IPS-20b (cell line): ENCODE results near the gene ELOF1.

Experiments used
- H3K27ac ChIP-seq: one replicate; pipeline ENCODE4 v1.5.1; 2013; ENCODE audit warnings: low read length
- H3K27me3 ChIP-seq: 2 replicates; pipeline ENCODE4 v1.6.1; 2013; ENCODE audit warnings: mild to moderate bottlenecking, low read length, inconsistent platforms; ENCODE audit not compliant: insufficient read depth
- H3K36me3 ChIP-seq: 2 replicates; pipeline ENCODE4 v1.6.1; 2013; ENCODE audit warnings: low read depth, mild to moderate bottlenecking, inconsistent platforms, low read length, moderate library complexity; ENCODE audit not compliant: insufficient read depth
- H3K4me1 ChIP-seq: 2 replicates; pipeline ENCODE4 v1.6.1; 2013; ENCODE audit warnings: mild to moderate bottlenecking, control low read depth, inconsistent platforms, low read length, moderate library complexity; ENCODE audit not compliant: insufficient read depth
- H3K4me3 ChIP-seq: 2 replicates; pipeline ENCODE4 v1.5.1; 2013; ENCODE audit warnings: mild to moderate bottlenecking, low read length, inconsistent platforms
- H3K9ac ChIP-seq: 2 replicates; pipeline ENCODE4 v1.6.1; 2013; ENCODE audit warnings: low read depth, mild to moderate bottlenecking, inconsistent platforms, low read length, moderate library complexity
- H3K9me3 ChIP-seq: 2 replicates; pipeline ENCODE4 v1.6.1; 2013; ENCODE audit warnings: mild to moderate bottlenecking, low read depth, low read length, inconsistent platforms; ENCODE audit not compliant: insufficient read depth

ELOF1 gene

DNA sequence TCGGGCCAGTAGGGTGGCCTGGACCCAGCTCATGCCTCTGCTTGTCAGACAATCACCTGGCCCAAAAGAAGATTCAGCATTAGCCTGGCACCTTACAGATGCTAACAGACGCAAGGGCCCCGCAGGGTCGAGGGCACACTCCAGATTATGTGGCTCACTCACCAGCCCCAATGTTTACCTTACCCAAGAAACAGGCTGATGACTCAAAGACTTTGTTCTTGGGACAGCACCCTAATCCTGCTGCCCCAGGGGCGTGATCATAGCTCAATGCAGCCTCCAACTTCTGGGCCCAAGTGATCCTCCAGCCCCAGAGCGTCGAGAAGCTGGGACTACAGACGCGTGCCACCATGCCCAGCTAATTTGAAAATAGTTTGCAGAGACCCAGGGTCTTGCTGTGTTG lies 39.9 kb downstream of the ELOF1 start:
- no peaks in the 10 kb centered on the region for H3K27me3 ChIP-seq
- H3K4me1 ChIP-seq, result no peaks in the 10 kb centered on the region
- no peak overlapping the region for H3K9ac ChIP-seq
- H3K9me3 ChIP-seq, result no peaks in the 10 kb centered on the region
- H3K36me3 ChIP-seq, result peaks cover 9% of the 10 kb centered on the region; the same call in 1 of the 2 replicates
- no peak overlapping the region for H3K4me3 ChIP-seq
- H3K27ac ChIP-seq, result no peak overlapping the region

DNA sequence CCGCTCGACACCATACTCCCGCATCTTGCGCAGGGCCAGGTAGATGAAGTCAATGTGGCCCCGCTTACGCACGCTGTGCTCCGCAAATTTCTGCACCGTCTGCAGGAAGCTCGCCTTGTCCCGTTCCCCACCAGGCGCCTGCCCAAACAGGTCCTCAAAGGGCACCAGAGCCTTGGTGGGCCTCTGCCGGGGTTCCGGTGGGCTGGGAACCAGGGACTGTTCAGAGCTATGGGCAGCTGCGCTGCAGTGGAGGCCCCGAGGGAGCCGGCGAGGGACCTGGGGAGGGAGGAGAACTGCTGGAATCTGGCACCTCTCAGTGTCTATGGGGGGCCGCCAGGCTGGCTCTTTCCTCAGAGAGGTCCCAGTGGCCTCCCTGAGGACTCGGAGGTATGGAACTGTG lies 45.1 kb downstream of the ELOF1 start:
- Histone ChIP-seq H3K4me3 (no peak overlapping the region), H3K9ac (no peak overlapping the region), H3K27me3 (no peaks in the 10 kb centered on the region), H3K9me3 (no peaks in the 10 kb centered on the region), H3K36me3 (peaks cover 24% of the 10 kb centered on the region; the same call in 1 of the 2 replicates), H3K4me1 (no peaks in the 10 kb centered on the region), H3K27ac (no peak overlapping the region)

DNA sequence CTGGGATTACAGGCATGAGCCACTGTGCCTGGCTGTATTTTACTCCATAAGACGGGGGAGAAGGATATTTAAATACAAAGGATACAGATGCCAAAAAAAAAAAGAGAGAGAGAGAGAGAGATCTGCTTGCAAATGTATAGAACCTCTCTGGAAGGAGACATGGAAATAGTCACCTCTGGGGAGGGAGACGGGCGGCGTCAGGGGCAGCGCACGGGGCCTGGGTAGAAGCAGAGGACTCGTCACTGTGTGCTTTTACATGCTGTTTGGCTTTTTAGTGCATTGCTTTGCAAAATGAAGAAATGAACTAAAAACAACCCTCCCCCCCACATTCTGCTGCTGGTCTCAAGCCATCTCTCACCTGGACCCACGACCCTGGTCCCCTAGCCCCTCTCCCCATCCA lies 48.6 kb downstream of the ELOF1 start:
- Histone ChIP-seq H3K9ac (no peak overlapping the region), H3K4me3 (no peak overlapping the region), H3K4me1 (no peaks in the 10 kb centered on the region), H3K36me3 (peaks cover 15% of the 10 kb centered on the region; the same call in 1 of the 2 replicates), H3K27me3 (no peaks in the 10 kb centered on the region), H3K9me3 (no peaks in the 10 kb centered on the region), H3K27ac (no peak overlapping the region)

DNA sequence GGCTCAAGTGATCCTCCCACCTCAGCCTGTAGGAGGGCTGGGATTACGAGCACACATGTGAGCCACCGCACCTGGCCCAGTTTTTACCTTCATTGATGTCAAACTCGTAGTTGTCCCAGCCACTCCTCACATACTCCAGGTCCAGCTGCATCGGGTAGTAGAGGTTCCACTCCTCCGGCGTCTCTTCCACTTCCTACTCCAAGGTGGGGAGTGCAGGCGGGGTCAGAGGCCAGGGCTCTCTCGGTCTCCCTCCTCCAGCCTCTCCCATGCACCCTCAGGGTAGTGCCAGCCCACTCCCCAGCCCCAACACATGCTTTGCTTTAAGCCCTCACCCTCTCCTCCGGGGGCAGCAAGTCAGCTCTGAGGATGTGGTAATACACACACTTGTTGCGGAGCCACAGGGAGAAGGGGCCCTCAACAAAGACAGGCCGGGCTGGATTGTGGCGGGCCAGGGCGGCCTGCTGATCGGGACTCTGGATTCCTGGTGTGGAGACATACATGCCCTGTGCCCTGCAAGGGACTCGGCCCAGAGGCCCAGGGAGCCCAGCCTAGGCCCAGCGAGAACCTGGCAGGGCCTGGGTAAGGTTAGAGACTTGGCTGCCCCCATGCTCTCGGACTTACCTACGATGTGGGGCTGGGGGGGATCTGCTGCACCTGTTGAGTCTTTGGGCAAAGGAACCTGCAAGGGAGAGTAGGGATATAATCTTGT lies 51.5 kb downstream of the ELOF1 start:
- Histone ChIP-seq H3K4me3 (no peak overlapping the region), H3K4me1 (no peaks in the 10 kb centered on the region; the same call in 1 of the 2 replicates), H3K9ac (no peak overlapping the region), H3K36me3 (peaks cover 7% of the 10 kb centered on the region; the same call in 1 of the 2 replicates), H3K27ac (no peak overlapping the region), H3K9me3 (no peaks in the 10 kb centered on the region), H3K27me3 (no peaks in the 10 kb centered on the region)

DNA sequence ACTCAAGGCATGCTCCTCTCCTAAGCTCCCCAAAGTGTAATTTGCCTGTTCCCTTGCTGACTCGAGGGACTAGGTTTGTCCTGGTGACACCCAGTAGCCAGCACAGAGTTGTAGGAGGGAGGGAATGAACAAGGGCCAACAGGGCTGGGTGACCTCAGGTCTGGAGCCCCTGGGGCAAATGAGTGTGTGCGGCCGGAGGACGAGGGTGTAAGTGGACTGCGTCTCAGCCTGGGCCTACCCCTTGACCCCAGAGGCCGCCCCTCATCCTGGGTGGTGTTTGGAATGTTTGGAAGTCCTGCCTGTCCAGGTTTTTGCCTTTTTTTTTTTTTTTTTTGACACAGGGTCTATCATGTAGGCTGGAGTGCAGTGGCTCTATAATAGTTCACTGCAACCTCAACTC lies 52.1 kb downstream of the ELOF1 start:
- Histone ChIP-seq H3K9me3 (no peaks in the 10 kb centered on the region), H3K9ac (no peak overlapping the region), H3K27ac (no peak overlapping the region), H3K27me3 (no peaks in the 10 kb centered on the region), H3K36me3 (peaks cover 7% of the 10 kb centered on the region; the same call in 1 of the 2 replicates), H3K4me1 (no peaks in the 10 kb centered on the region; the same call in 1 of the 2 replicates), H3K4me3 (no peak overlapping the region)

DNA sequence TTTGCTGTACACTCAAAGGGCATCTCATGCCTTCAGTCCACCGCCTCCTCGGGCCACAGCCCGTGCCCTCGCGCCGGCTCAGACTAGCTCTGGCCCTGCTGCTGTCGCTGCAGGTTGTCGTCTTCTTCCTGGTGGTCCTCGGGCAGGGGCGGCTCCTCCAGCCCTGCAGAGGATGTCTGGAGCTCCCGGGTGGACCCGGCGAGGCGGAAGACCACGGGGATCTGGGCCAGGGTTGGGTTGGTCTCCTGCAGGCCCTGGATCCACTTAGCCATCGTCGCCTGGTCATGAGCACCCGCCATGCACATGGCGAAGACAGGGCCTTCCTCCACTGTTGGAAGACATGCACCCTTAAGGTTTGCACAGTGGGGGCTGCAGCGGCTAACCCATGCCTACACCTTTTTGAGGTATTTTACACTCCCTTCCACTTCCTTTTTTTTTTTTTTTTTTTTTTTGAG lies 52.9 kb downstream of the ELOF1 start:
- Histone ChIP-seq H3K27ac (no peak overlapping the region), H3K4me3 (peak overlapping the region; percentile 84), H3K36me3 (peaks cover 3% of the 10 kb centered on the region; the same call in 1 of the 2 replicates), H3K27me3 (no peaks in the 10 kb centered on the region), H3K9me3 (no peaks in the 10 kb centered on the region), H3K4me1 (no peaks in the 10 kb centered on the region; the same call in 1 of the 2 replicates), H3K9ac (peak overlapping the region; percentile 90; the same call in 1 of the 2 replicates)

DNA sequence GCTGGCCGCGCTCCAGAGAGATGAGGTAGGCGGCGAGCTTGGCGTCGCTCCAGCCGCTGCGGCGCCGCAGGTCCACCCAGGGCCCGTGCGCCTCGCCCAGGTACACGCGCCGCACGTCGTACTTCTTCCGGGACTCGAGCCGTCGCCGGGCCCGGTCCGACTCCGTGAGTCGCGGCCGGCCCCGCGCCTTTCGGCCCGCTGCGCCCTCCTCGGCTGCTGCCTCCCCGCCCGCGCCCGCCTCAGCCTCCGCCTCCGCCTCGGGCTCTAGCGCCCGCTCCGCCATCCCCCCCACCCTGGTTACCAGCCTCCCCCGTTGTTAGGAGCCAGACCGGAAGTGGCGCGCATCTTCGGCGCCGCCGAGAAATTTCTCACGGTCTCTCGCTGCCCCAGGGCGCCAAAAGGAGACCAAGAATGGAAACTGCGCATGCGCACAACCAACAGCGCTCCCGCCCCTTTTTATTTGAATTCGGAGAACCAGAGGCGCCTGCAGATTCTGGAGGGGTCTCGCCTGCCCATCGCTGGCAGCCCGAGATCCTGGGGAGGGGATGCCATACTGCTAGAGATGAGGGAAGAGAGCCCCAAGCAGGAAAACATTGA lies 53.4 kb downstream of the ELOF1 start, which contains the start of gene ZNF653:
TSS of gene ZNF653 (minus strand) at position 336 of the 597 bp plus-strand sequence. CDS start at position 283, 53 bp downstream.
- Histone ChIP-seq H3K9me3 (no peaks in the 10 kb centered on the region), H3K36me3 (no peaks in the 10 kb centered on the region), H3K4me3 (peak within 1 kb of the TSS; percentile 84), H3K27ac (peak within 1 kb of the TSS; percentile 33), H3K9ac (peak within 1 kb of the TSS; percentile 90; the same call in 1 of the 2 replicates), H3K4me1 (no peaks in the 10 kb centered on the region; the same call in 1 of the 2 replicates), H3K27me3 (no peaks in the 10 kb centered on the region)

DNA sequence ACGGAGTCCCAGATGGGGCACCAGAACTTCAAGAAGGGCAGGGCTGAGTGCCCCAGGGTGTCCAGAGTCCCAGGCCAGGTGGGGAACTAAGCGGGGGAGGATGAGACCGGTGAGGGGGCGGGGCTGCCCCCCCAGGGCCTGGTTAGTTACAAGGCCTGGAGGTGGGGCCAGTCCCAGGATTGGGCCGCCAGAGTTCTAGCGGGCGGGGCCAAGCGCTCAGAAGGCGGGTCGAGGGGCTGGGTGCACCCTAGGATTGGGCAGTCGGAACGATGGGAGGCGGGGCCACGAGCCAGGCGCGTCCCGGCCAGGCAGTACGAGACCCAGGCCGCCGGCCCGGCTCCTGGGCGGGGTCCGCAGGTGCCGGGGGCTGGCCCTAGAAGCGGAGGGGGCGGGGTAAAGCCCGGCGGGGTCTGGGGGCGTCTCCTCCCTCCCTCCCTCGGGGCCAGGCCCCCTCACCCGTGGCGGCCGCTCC lies 54.0 kb downstream of the ELOF1 start:
- Histone ChIP-seq H3K27me3 (no peaks in the 10 kb centered on the region), H3K4me1 (no peaks in the 10 kb centered on the region; the same call in 1 of the 2 replicates), H3K9me3 (no peaks in the 10 kb centered on the region), H3K36me3 (no peaks in the 10 kb centered on the region), H3K27ac (peak overlapping the region; percentile 33), H3K9ac (peak overlapping the region; percentile 90; the same call in 1 of the 2 replicates), H3K4me3 (peak overlapping the region; percentile 84)

DNA sequence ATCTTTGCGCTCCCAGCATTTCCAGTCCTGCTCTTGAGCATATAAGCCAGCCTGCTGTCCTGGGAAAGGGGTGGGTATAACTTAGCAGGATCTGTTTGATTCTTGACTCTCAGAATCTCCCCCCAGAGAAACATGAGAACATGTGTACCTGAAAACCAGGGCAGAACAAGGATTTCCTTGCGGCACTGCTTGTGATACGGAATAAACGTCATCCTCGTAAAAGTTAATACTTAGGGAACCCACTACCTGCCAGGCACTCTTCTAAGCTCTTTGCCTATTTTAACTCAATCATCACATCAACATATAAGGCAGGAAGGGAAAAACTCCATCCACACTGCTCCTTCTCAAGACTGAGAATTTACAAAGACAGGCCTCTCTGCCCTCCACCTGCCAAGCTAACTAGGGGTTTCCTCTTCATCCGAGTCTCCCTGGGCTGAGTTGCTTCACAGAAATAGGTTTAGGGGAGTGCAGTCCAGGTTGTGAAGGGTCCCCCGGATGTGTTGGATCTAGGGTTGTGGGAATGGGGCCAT lies 54.5 kb downstream of the ELOF1 start:
- H3K4me1 ChIP-seq, result no peaks in the 10 kb centered on the region; the same call in 1 of the 2 replicates
- no peaks in the 10 kb centered on the region for H3K36me3 ChIP-seq
- H3K9me3 ChIP-seq, result no peaks in the 10 kb centered on the region
- peak overlapping the region; percentile 33 for H3K27ac ChIP-seq
- no peaks in the 10 kb centered on the region for H3K27me3 ChIP-seq
- peak overlapping the region; percentile 81; the same call in 1 of the 2 replicates for H3K9ac ChIP-seq
- H3K4me3 ChIP-seq, result peak overlapping the region; percentile 84
